HAP-1 (cell line): ENCODE measurements around the gene TFR2.

Source experiments
- DNase-seq, 2 experiments: peaks; one replicate each; pipeline ENCODE4 v3.0.0-alpha.2; 2016 to 2020; ENCODE audit warnings: low spot score in 2 of 2
- H3K27me3 ChIP-seq: fragments of 250-450 bp; sonication (Bioruptor Pico); 2 replicates; pipeline ENCODE4 v1.5.1; 2020; ENCODE audit warnings: low read depth, mild to moderate bottlenecking, moderate library complexity
- H3K36me3 ChIP-seq: fragments of 250-450 bp; sonication (Bioruptor Pico); replicated peaks from 2 replicates; pipeline ENCODE4 v1.5.1; 2020; ENCODE audit warnings: mild to moderate bottlenecking
- H3K4me1 ChIP-seq: fragments of 250-450 bp; sonication (Bioruptor Pico); 2 replicates; pipeline ENCODE4 v1.5.1; 2020; ENCODE audit warnings: mild to moderate bottlenecking
- H3K4me3 ChIP-seq: fragments of 250-450 bp; sonication (Bioruptor Pico); 2 replicates; pipeline ENCODE4 v1.5.1; 2020; ENCODE audit warnings: mild to moderate bottlenecking, moderate library complexity
- H3K9me3 ChIP-seq: fragments of 250-450 bp; sonication (Bioruptor Pico); 2 replicates; pipeline ENCODE4 v1.5.1; 2020; ENCODE audit warnings: mild to moderate bottlenecking, moderate library complexity
- in situ Hi-C: fragments of 300-500 bp; cut with MboI; formaldehyde crosslinking; loops from 3 replicates; pipeline ENCODE4 v1.14.3; 2020; ENCODE audit warnings: low sequenced_read_pairs, inconsistent platforms, mixed read lengths

The TFR2 gene

DNA sequence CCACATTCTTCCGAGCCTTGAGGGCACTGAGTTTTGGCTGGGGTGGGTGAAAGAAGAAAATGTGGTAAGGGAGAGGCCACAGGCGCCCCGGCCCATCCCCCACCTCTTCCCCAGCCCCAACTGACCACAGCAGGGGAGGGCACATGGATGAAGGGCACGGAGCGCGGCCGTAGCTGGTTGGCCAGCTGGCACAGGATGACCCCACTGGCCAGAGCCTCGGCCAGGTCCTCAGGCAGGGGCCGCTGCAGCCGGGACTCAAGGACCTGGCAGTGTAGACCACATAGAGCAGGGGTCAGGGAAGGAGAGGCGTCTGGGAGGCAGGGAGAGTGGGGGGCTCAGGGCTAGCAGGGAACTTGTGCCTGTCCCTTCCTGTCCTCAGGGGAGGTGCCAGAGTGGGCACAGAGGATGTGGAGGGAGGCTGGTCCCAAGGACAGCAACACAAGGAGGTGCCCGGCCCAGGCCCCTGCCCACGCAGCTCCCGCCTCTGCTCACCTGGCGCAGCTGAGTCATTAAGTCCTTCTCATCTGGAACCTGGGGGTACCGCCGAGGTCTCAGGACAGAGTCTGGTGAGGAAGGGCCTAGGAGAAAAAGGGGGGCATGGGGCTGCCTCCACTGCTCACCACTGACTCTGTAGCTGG is 65.5 kb downstream of the TFR2 start:
- Histone ChIP-seq H3K4me1 (no peaks in the 10 kb centered on the region), H3K9me3 (no peaks in the 10 kb centered on the region), H3K4me3 (no peak overlapping the region), H3K36me3 (peaks cover 23% of the 10 kb centered on the region), H3K27me3 (no peaks in the 10 kb centered on the region)
- no peak for DNase-seq
- in situ Hi-C loops, result no loop called here

DNA sequence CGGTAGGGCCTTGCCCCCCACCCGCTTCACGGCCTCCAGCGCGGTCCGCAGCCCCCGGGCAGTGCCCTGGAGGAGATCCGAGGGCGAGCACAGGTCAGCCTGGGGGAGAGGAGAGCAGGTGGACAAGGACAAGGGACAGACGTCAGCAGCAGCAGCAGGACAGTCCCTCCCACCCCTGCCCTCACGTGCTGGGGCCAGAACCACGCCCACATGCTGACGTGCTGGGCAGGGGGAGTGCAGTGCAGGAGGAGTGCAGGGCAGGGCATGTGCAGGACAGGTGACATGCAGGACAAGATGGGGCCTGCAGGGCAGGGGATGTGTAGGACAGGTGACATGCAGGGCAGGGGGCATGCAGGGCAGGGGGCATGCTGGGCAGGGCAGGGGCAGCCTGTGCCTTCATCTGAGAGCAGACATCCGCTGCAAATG is 66.1 kb downstream of the TFR2 start:
- no peak for DNase-seq
- in situ Hi-C loops, result no loop called here
- peaks cover 3% of the 10 kb centered on the region; the same call in 1 of the 2 replicates for H3K4me1 ChIP-seq
- H3K9me3 ChIP-seq, result no peaks in the 10 kb centered on the region
- peaks cover 19% of the 10 kb centered on the region for H3K36me3 ChIP-seq
- no peak overlapping the region for H3K4me3 ChIP-seq
- H3K27me3 ChIP-seq, result no peaks in the 10 kb centered on the region; the same call in 1 of the 2 replicates

DNA sequence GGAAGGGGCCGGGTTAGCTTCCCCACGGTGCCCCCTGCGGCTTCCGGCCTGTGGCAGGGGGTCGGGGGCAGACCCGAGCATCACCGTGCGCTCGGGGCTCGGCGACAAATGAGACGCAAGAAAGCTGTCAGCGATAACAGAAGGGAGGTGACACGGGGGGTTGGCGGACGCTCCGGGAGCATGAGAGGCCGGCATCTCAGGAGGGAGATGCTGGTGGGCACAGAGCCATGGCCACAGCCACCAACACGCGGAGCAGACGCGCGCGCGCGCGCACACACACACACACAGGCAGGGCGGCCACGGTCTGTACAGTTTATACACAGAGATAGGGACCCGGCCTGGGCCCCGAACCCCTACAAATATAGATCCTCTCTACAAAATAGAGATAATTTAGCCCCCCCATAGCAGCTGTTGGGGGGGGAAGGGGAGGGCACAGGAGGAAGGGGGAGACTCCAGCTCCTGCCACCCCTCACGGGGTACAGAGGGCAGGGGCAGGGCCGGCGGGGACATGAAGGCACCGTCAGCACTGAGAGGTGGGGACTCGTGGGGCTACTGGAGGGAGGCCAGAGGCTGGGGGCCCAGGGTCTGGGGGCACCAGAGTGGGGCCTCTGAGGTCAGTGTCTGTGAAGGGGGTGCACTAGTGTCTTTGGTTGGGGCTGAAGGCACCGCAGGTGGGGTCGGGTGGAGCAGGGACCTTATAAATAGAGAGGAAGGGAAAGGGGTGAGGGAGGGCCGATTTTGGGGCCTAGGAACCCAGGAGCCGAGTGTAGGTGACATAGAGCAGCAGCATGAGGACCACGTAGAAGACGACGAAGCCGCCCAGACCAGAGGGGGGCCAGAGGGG is 66.8 kb downstream of the TFR2 start:
- no peak for DNase-seq
- no peaks in the 10 kb centered on the region; the same call in 1 of the 2 replicates for H3K27me3 ChIP-seq
- no peaks in the 10 kb centered on the region for H3K9me3 ChIP-seq
- H3K36me3 ChIP-seq, result peaks cover 16% of the 10 kb centered on the region
- peaks cover 3% of the 10 kb centered on the region; the same call in 1 of the 2 replicates for H3K4me1 ChIP-seq
- no peak overlapping the region for H3K4me3 ChIP-seq
- in situ Hi-C loops, result no loop called here

DNA sequence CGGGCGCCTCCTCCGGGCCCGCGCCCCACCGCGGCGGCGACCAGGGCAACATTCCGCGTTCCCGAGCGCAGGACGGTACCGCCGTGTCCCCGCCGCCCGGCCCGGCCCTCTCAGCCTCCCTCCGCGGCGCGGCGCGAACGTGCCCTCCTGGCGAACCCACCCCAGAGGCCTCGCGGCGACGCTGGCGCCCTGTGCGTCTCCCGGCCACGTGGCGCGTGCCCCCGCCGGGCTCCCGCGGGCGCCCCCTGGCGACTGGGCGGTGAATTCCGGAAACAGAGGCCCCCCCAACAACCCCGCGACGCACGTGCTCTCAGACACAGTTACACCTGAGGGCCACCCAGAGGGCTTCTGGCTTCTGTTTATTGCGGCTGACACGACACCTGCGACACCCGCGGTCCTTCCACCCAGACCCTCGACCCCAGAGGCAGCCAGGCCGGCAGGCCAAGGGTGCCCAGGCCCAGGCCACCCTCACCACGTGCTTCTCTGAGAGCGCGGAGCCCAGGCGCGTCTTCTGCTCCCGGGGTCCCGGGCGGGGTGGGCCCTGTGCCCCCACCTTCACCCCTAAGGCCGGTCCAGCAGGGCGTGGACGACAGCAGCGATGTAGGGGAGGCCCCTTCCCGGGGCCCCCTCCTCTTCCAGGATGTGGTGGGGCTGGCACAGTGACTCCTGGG is 67.5 kb downstream of the TFR2 start, which contains the start of gene SAP25:
Gene SAP25 (minus strand): TSS at position 210 of the 671 bp plus-strand sequence. CDS start 158 bp downstream, at position 52.
- no peaks in the 10 kb centered on the region for H3K9me3 ChIP-seq
- peaks cover 3% of the 10 kb centered on the region; the same call in 1 of the 2 replicates for H3K4me1 ChIP-seq
- H3K27me3 ChIP-seq, result no peaks in the 10 kb centered on the region; the same call in 1 of the 2 replicates
- in situ Hi-C loops, result no loop called here
- H3K4me3 ChIP-seq, result no peak within 1 kb of the TSS
- no peak for DNase-seq
- H3K36me3 ChIP-seq, result peaks cover 15% of the 10 kb centered on the region

DNA sequence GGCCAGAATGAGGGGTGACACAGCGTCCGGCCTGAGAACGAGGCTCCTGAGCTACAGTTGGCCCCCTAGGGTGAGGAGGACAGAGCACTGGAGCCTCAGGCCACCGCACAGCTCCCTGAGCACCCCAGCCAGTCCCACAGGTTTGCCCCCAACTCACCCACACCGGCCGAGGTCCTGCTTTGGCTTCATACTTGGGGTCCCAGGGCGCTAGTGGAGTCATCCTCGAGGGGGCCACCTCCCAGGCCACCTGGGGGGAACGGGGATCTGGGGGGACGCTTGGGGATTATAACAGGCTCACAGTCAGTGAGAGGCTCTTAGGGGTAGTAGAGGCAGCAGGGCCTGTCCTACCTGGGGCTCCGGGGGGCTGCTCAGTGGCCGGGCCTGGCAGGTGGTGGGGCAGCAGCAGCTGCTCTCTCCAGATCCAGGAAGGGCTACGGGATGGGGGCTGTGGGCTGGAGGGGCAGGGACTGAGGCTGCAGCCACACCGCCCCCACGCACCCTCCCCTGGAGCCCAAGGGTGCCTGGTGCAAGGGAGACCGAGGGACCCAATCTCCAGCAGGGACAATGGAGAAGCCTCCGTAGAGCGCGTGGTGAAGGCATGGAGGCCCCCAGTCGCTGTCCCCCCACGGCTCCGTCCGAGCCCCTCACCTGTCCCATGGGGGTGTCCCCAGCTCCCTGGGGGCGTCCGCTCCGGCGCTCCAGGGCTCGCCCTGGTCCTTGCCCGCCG is 68.2 kb downstream of the TFR2 start:
- H3K36me3 ChIP-seq, result peaks cover 13% of the 10 kb centered on the region
- no peaks in the 10 kb centered on the region; the same call in 1 of the 2 replicates for H3K27me3 ChIP-seq
- H3K9me3 ChIP-seq, result no peaks in the 10 kb centered on the region
- no peak overlapping the region for H3K4me3 ChIP-seq
- peaks cover 3% of the 10 kb centered on the region; the same call in 1 of the 2 replicates for H3K4me1 ChIP-seq
- no peak for DNase-seq
- in situ Hi-C loops, result no loop called here

DNA sequence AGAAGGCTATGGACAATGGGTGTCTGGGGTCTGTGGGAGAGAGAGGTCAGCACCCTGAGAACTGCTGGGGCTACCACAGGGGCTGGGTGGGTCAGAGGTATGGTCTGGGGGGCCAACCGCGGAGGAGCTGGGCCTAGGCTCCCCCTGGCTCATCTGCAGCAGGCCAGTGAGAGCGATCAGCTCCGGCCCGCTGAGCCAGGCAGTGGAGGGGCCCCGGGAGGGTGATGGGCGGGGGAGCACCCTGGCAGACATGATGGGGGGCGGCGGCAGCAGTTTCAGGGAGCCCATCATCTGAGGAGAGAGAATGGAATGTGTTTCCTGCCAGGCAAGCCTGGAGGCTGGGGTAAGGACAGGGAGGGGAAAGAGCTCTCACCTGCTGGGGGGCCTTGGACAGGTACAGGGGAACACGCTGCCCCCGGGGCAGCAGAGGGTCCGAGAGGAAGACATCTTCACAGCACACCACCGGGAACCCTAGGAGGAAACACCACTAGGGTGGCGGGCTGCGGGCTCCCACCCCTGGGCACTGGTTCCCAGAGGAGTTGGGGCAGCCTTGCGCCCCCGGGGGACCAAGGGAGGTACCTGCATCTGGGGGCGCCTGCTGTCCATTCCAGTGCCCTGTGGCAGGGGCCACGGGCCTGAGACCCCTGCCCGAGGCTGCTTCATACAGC is 68.9 kb downstream of the TFR2 start:
- peaks cover 3% of the 10 kb centered on the region; the same call in 1 of the 2 replicates for H3K4me1 ChIP-seq
- in situ Hi-C loops, result no loop called here
- no peaks in the 10 kb centered on the region for H3K9me3 ChIP-seq
- H3K27me3 ChIP-seq, result no peaks in the 10 kb centered on the region; the same call in 1 of the 2 replicates
- DNase-seq, result no peak
- H3K4me3 ChIP-seq, result no peak overlapping the region
- peaks cover 8% of the 10 kb centered on the region for H3K36me3 ChIP-seq

DNA sequence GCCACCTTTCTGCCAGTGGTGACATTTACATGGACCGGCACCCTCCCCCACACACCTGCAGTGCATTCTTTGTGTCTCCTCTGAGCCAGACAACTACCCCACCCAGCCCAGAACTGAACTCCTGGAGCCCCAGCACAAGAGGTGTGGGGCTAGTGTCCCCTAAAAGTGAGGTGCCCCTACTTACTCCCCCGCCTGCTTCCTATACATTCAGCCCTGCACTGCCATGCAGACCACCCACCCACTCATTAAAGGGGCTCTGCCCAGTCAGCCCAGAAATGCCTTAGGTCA is 69.6 kb downstream of the TFR2 start:
- peaks cover 3% of the 10 kb centered on the region; the same call in 1 of the 2 replicates for H3K4me1 ChIP-seq
- H3K4me3 ChIP-seq, result no peak overlapping the region
- H3K27me3 ChIP-seq, result no peaks in the 10 kb centered on the region; the same call in 1 of the 2 replicates
- no peak for DNase-seq
- H3K9me3 ChIP-seq, result no peaks in the 10 kb centered on the region
- in situ Hi-C loops, result no loop called here
- peaks cover 8% of the 10 kb centered on the region for H3K36me3 ChIP-seq

DNA sequence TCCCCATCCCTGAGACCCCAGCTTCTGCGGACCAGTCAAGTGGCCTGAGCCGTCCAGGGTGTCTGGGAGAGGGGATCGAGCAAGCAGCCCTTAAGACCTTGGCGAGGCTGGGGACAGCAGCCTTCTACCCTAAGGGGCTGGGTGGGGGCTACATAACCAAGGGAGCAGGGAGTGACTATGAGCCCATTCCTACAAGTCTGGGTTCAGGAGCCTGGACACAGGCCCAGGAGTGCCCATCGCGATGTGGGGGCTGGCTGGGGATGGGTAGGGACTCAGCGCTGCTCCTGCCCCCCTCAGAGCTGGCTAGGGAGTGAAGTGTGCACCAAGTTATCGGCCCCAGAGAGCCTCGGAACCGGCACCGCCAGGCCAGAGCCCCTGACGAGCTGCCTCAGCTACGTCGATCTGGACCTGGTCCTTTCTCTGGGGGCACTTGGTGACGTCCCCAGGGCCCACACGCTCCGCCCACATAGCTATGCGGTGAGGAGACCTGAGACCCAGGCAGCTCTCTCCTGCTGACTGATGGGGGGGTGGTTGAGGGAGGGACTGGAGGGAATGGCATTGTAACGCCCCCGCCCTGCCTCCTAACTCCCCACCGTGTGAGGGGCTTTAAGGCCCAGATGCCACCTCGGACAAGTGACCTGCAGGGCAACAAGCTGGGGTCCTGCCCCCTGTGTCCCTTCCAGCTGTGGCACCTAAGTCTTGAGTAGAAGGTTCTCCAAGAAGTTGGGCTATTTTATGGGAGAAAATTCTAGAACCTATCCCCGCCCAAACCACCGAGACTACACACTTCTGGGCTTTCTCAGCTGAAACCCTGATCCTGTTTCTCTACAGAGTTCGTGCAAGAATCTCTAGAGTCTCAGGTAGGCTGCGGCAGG is 70.2 kb downstream of the TFR2 start:
- Histone ChIP-seq H3K9me3 (no peaks in the 10 kb centered on the region), H3K36me3 (peaks cover 4% of the 10 kb centered on the region), H3K4me1 (peaks cover 3% of the 10 kb centered on the region; the same call in 1 of the 2 replicates), H3K4me3 (no peak overlapping the region), H3K27me3 (no peaks in the 10 kb centered on the region; the same call in 1 of the 2 replicates)
- in situ Hi-C loops, result no loop called here
- DNase-seq, result no peak
